Activated B cell treated with CpG ODN at 0.5 μM for 24 hours (primary cell): ENCODE measurements around the gene TESMIN. TPM values are rescaled to one million over a fixed set of nuclear protein-coding genes. Genes with fewer than 3 reads are reported as not detected.

Source experiments
- ATAC-seq: fragments of 200-7000 bp; cut with Tn5 transposase; one replicate; pipeline ENCODE4 v1.10.0; 2021; ENCODE audit warnings: low read depth, mild to moderate bottlenecking, moderate library complexity
- CTCF ChIA-PET: fragments of 350-600 bp; sonication (Branson Sonifier 250); formaldehyde crosslinking; loops from one replicate; lab custom pipeline; 2021; ENCODE audit warnings: antibody characterized with exemption; lab: Charles Lee
- POLR2A ChIA-PET: fragments of 350-600 bp; sonication (Branson Sonifier 250); formaldehyde crosslinking; loops from one replicate; lab custom pipeline; 2021; ENCODE audit warnings: antibody characterized with exemption; lab: Charles Lee
- DNase-seq: peaks from one replicate; pipeline ENCODE4 v3.0.0; 2022
- H3K27ac Mint-ChIP-seq: one replicate; pipeline ENCODE4 v1.8.0; 2020; ENCODE audit warnings: mixed read lengths
- H3K27me3 Mint-ChIP-seq: one replicate; pipeline ENCODE4 v1.8.0; 2021; ENCODE audit warnings: mixed read lengths
- H3K36me3 Mint-ChIP-seq: one replicate; pipeline ENCODE4 v1.8.0; 2021; ENCODE audit warnings: low read depth, mixed read lengths
- H3K4me1 Mint-ChIP-seq: one replicate; pipeline ENCODE4 v1.8.0; 2021; ENCODE audit warnings: mixed read lengths
- H3K4me3 Mint-ChIP-seq: one replicate; pipeline ENCODE4 v1.8.0; 2020; ENCODE audit warnings: mild to moderate bottlenecking, mixed read lengths
- H3K9me3 Mint-ChIP-seq: one replicate; pipeline ENCODE4 v1.8.0; 2020; ENCODE audit warnings: mixed read lengths
- CTCF ChIP-seq: fragments of 200-600 bp; IDR thresholded peaks from one replicate; pipeline ENCODE4 v1.8.0; 2022; ENCODE audit warnings: antibody characterized with exemption, mild to moderate bottlenecking
- intact Hi-C: fragments of 100-400 bp; cut with micrococcal nuclease; formaldehyde crosslinking; loops from one replicate; pipeline ENCODE4 v1.15.1; 2024
- total RNA-seq: library from RNA; stranded (reverse); gene quantifications from 2 replicates; pipeline ENCODE4 v1.2.3, GENCODE V29; 2022

TESMIN gene
- total RNA-seq, 1 donor from 2014 or later, result 3.0 TPM

- ChIA-PET POLR2A (no interaction called here), CTCF (no interaction called here)
- TF ChIP-seq CTCF, result no peak
- DNase-seq, result no peak
- intact Hi-C loops, result no loop called here
- Mint-ChIP-seq H3K36me3 (peaks cover 77% of the 10 kb centered on the region), H3K27me3 (no peaks in the 10 kb centered on the region), H3K4me3 (no peak overlapping the region), H3K27ac (no peak overlapping the region), H3K4me1 (no peaks in the 10 kb centered on the region), H3K9me3 (no peaks in the 10 kb centered on the region)
- no peak for ATAC-seq
Observed at GRCh38 chr11:68776442-68777235, 25.3 kb upstream of the TESMIN start.

DNA sequence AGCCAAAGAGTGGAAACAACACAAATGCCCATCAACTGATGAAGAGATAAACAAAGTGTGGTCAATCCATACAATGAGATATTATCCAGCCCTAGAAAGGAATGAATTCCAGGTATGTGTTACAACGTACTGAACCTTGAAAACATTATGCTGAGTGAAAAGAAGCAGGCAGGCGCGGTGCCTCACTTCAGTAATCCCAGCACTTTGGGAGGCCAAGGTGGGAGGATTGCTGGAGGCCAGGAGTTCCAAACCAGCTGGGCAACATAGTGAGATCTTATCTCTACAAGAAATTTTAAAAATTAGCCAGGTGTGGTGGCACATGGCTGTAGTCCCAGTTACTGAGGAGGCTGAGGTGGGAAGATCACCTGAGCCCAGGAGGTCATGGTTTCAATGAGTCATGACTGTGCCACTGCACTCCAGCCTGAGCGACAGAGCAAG, 24.6 kb upstream of the TESMIN start:
- DNase-seq (no peak), ATAC-seq (no peak)
- Mint-ChIP-seq H3K27ac (no peak overlapping the region), H3K36me3 (peaks cover 77% of the 10 kb centered on the region), H3K4me3 (no peak overlapping the region), H3K27me3 (no peaks in the 10 kb centered on the region), H3K9me3 (no peaks in the 10 kb centered on the region), H3K4me1 (no peaks in the 10 kb centered on the region)
- TF ChIP-seq CTCF, result no peak
- ChIA-PET CTCF (no interaction called here), POLR2A (no interaction called here)
- intact Hi-C loops, result no loop called here

GRCh38 chr11:68774194-68774585, 22.9 kb upstream of the TESMIN start:
- no peak for TF ChIP-seq CTCF
- intact Hi-C loops, result no loop called here
- Mint-ChIP-seq H3K9me3 (no peaks in the 10 kb centered on the region), H3K4me1 (no peaks in the 10 kb centered on the region), H3K4me3 (no peak overlapping the region), H3K36me3 (peaks cover 76% of the 10 kb centered on the region), H3K27me3 (no peaks in the 10 kb centered on the region), H3K27ac (no peak overlapping the region)
- ChIA-PET CTCF (no interaction called here), POLR2A (no interaction called here)
- ATAC-seq (no peak), DNase-seq (no peak)

DNA sequence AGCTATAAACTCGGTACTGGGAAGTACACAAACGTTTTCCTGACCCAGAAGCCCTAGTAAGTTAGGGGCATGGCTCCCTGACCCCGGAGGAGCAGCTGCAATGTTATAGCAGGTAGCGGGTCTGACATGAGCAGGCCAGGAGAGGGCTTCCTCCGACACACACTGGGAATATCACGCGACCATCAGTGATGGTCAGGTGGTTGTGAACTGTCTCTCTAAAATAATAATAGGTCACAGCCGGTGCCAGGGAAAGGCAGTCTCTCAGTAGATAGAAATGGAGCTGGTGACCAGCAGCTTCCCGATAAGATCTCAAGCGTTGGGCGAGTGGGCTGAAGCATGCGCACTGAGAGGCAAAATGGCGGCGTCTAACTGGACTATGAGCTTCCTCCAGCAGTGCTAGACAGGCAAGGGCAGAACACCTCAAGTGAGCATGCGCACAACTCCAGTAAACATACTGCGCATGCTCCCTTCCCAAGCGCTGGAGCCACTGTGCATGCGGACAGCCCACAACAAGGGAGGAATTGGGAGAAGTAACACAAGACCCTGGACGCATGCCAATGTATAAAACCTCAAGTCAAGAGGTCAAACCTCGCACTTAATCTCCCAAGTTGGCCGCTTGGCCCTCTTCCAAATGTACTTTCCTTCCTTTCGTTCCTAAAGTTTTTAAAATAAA, 22.3 kb upstream of the TESMIN start:
- Mint-ChIP-seq H3K4me3 (no peak overlapping the region), H3K9me3 (no peaks in the 10 kb centered on the region), H3K27me3 (no peaks in the 10 kb centered on the region), H3K27ac (no peak overlapping the region), H3K36me3 (peaks cover 76% of the 10 kb centered on the region), H3K4me1 (no peaks in the 10 kb centered on the region)
- intact Hi-C loops, result no loop called here
- DNase-seq (no peak), ATAC-seq (no peak)
- POLR2A ChIA-PET, result no interaction called here
- no peak for TF ChIP-seq CTCF
- CTCF ChIA-PET, result no interaction called here

DNA sequence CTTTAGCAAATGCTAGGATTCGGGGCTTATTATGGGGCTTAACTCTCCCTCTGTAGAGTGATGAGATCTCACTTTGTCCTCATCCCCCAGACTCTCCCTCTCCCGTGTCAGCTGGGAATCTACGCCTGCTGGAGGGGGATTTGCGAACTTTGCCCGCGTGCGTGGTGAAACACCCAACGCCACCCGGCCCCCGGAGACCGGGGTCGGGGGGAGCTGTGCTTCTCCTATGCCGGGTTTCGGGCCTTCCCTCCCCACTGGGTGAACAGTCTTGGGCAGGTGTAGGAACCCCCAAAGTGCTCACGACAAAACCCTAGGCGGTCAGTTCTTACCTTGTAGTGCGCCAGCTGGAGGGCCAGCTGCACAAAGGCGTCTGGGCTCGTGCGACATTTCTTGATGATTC, 21.6 kb upstream of the TESMIN start:
- intact Hi-C loops, result no loop called here
- no peak overlapping the region for H3K27ac Mint-ChIP-seq
- ATAC-seq, result no peak
- no peak for DNase-seq
- POLR2A ChIA-PET, result no interaction called here
- H3K4me3 Mint-ChIP-seq, result no peak overlapping the region
- TF ChIP-seq CTCF, result no peak
- CTCF ChIA-PET, result no interaction called here
- peaks cover 77% of the 10 kb centered on the region for H3K36me3 Mint-ChIP-seq
- no peaks in the 10 kb centered on the region for H3K9me3 Mint-ChIP-seq
- H3K4me1 Mint-ChIP-seq, result no peaks in the 10 kb centered on the region
- no peaks in the 10 kb centered on the region for H3K27me3 Mint-ChIP-seq
